Lung (tissue), 12 donors: Measurements from ENCODE around the gene AARS1. TPM values are rescaled to one million over a fixed set of nuclear protein-coding genes. Genes with fewer than 3 reads are reported as not detected.

ENCODE experiments used
- ATAC-seq: fragments of 200-7000 bp; cut with Tn5 transposase; one replicate; pipeline ENCODE4 v1.9.1; 2020; ENCODE audit warnings: moderate number of reproducible peaks; ENCODE audit not compliant: insufficient read depth, low FRiP score
- DNase-seq, 3 donors: peaks; one replicate each; pipeline ENCODE4 v3.0.0-alpha.2; 2013 to 2017
- H3K27ac ChIP-seq, 2 donors: one replicate each; pipeline ENCODE4 v1.5.1; 2013; ENCODE audit warnings: mild to moderate bottlenecking in 2 of 2, moderate library complexity in 2 of 2, control low read depth in 1 of 2, inconsistent platforms in 1 of 2, low read depth in 1 of 2, low read length in 1 of 2
- H3K27me3 ChIP-seq, 3 donors: one replicate each; pipeline ENCODE4 v1.5.1; 2013; ENCODE audit warnings: low read length in 2 of 3; ENCODE audit not compliant: control insufficient read depth in 3 of 3, insufficient read depth in 3 of 3
- H3K36me3 ChIP-seq, 4 donors: one replicate each; pipeline ENCODE4 v1.5.1; 2013; ENCODE audit warnings: low read length in 4 of 4, mild to moderate bottlenecking in 1 of 4, moderate library complexity in 1 of 4; ENCODE audit not compliant: control insufficient read depth in 4 of 4, insufficient read depth in 4 of 4
- H3K4me1 ChIP-seq, 5 donors: one replicate each; pipeline ENCODE4 v1.5.1; 2013; ENCODE audit warnings: low read length in 5 of 5, mild to moderate bottlenecking in 2 of 5, moderate library complexity in 1 of 5; ENCODE audit not compliant: control insufficient read depth in 5 of 5, insufficient read depth in 5 of 5
- H3K4me3 ChIP-seq: one replicate; pipeline ENCODE4 v1.5.1; 2013; ENCODE audit warnings: mild to moderate bottlenecking, control low read depth, moderate library complexity
- H3K9ac ChIP-seq, 2 donors: one replicate each; pipeline ENCODE4 v1.5.1; 2013; ENCODE audit warnings: low read length in 2 of 2, control low read depth in 1 of 2; ENCODE audit not compliant: insufficient read depth in 1 of 2
- H3K9me3 ChIP-seq, 4 donors: one replicate each; pipeline ENCODE4 v1.5.1; 2013; ENCODE audit warnings: low read length in 3 of 4, mild to moderate bottlenecking in 1 of 4, moderate library complexity in 1 of 4; ENCODE audit not compliant: control insufficient read depth in 4 of 4, insufficient read depth in 3 of 4
- WGBS, 2 donors: extraction: QIAGEN DNeasy Blood & Tissue Kit; methylation state at CpG; one replicate each; pipeline ENCODE4 v1.1.7; 2013; 5-methylcytosine and 5-hydroxymethylcytosine counted together
- polyA plus RNA-seq, 2 donors: library from polyadenylated mRNA; stranded (reverse); fragments of 200-250 nt; gene quantifications; one replicate each; pipeline ENCODE4 v1.2.1, GENCODE V29; 2013
- total RNA-seq, 2 donors: library from RNA; depleted of rRNA in 1 of 2; stranded (reverse); fragments of >200 nt in 1 of 2; gene quantifications; one replicate each; pipeline ENCODE4 v1.2.1, GENCODE V29; 2014 to 2021
- TF ChIP-seq, protein P1 (sequence below): IDR thresholded peaks from 2 replicates; pipeline ENCODE4 v1.5.1; 2012; ENCODE audit warnings: mild to moderate bottlenecking; ENCODE audit errors: control extremely low read depth, extremely low read depth
- donor health status: control.
- donor health status: control.
- donor health status: Bipolar disorder and iron deficiency.
- donor health status: healthy.
- donor health status: DM: yes; HTN: yes; CAD: no.

The AARS1 gene
- total and polyA plus RNA-seq, 4 donors = 46.9 to 147 (median 67.5) TPM

GRCh38 chr16:70331588-70332358, 42.5 kb upstream of the AARS1 start:
- ATAC-seq = no peak
- Histone ChIP-seq H3K27me3 (no peaks in the 10 kb centered on the region), H3K9me3 (no peaks in the 10 kb centered on the region), H3K4me3 (no peak overlapping the region), H3K4me1 (no peaks in the 10 kb centered on the region), H3K36me3 (peaks cover 13 to 30% (median 16%) of the 10 kb centered on the region in 4 donors), H3K27ac (no peak overlapping the region), H3K9ac (no peak overlapping the region)
- TF ChIP-seq, protein P1, sequence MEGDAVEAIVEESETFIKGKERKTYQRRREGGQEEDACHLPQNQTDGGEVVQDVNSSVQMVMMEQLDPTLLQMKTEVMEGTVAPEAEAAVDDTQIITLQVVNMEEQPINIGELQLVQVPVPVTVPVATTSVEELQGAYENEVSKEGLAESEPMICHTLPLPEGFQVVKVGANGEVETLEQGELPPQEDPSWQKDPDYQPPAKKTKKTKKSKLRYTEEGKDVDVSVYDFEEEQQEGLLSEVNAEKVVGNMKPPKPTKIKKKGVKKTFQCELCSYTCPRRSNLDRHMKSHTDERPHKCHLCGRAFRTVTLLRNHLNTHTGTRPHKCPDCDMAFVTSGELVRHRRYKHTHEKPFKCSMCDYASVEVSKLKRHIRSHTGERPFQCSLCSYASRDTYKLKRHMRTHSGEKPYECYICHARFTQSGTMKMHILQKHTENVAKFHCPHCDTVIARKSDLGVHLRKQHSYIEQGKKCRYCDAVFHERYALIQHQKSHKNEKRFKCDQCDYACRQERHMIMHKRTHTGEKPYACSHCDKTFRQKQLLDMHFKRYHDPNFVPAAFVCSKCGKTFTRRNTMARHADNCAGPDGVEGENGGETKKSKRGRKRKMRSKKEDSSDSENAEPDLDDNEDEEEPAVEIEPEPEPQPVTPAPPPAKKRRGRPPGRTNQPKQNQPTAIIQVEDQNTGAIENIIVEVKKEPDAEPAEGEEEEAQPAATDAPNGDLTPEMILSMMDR = no peak
- WGBS, 2 donors = 71 to 86% methylated on average over 9 of the region's 9 CpGs
- DNase-seq = peak in 2 of 3 donors; percentile 6 to 15

DNA sequence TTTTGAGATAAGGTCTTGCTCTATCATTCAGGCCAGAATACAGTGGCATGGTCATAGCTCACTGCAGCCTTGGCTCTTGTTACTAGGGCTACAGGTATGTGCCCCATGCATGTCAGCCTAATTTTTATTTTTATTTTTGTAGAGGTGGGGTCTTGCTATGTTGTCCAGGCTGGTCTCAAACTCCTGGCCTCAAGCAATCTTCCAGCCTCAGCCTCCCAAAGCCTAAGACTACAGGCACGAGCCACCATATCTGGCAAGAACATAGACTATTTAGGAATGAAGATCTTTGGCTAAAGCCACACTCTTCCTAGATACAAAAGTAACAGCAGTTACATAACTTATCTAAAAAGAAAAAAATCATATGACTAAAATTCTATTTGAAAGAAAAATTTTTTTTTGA, 41.8 kb upstream of the AARS1 start:
- 90 to 96% methylated on average over 1 of the region's 1 CpG for WGBS, 2 donors
- no peak overlapping the region for H3K4me3 ChIP-seq
- no peaks in the 10 kb centered on the region for H3K9me3 ChIP-seq
- TF ChIP-seq, protein P1 = no peak
- no peak for ATAC-seq
- DNase-seq = no peak
- no peak overlapping the region for H3K27ac ChIP-seq
- H3K36me3 ChIP-seq = peaks cover 14 to 32% (median 17%) of the 10 kb centered on the region in 4 donors
- H3K4me1 ChIP-seq = no peaks in the 10 kb centered on the region
- no peak overlapping the region for H3K9ac ChIP-seq
- no peaks in the 10 kb centered on the region for H3K27me3 ChIP-seq

- DNase-seq (no peak), ATAC-seq (no peak)
- Histone ChIP-seq H3K27ac (no peak overlapping the region), H3K27me3 (no peaks in the 10 kb centered on the region), H3K9ac (no peak overlapping the region), H3K4me3 (no peak overlapping the region), H3K4me1 (no peaks in the 10 kb centered on the region), H3K9me3 (no peaks in the 10 kb centered on the region), H3K36me3 (peaks cover 8 to 23% (median 18%) of the 10 kb centered on the region in 4 donors)
- 89 to 92% methylated on average over 7 of the region's 7 CpGs for WGBS, 2 donors
- TF ChIP-seq, protein P1 = no peak
These were observed 35.9 kb upstream of the AARS1 start for GRCh38 chr16:70324998-70325747.
